ENCODE measurements around the gene SORCS1. TPM values are rescaled to one million over a fixed set of nuclear protein-coding genes. Genes with fewer than 3 reads are reported as not detected.

The SORCS1 gene
- total RNA-seq, 2 experiments from 2014 or later = not detected

- Mint-ChIP-seq H3K36me3 (ENCODE audit: low read depth) (no peaks in the 10 kb centered on the region), H3K4me1 (no peaks in the 10 kb centered on the region), H3K27me3 (no peaks in the 10 kb centered on the region), H3K9me3 (no peaks in the 10 kb centered on the region), H3K27ac (no peak overlapping the region), H3K4me3 (no peak overlapping the region)
- ChIA-PET CTCF (no interaction called here), POLR2A (no interaction called here)
- no peak for DNase-seq
Measured at GRCh38 chr10:106648534-106649481, 515.7 kb downstream of the SORCS1 start.

GRCh38 chr10:106643473-106643872 lies 521.0 kb downstream of the SORCS1 start:
- Mint-ChIP-seq H3K27ac (no peak overlapping the region), H3K4me3 (no peak overlapping the region), H3K9me3 (no peaks in the 10 kb centered on the region), H3K4me1 (no peaks in the 10 kb centered on the region), H3K27me3 (no peaks in the 10 kb centered on the region), H3K36me3 (ENCODE audit: low read depth) (no peaks in the 10 kb centered on the region)
- POLR2A ChIA-PET = no interaction called here
- CTCF ChIA-PET = no interaction called here
- DNase-seq = no peak

DNA sequence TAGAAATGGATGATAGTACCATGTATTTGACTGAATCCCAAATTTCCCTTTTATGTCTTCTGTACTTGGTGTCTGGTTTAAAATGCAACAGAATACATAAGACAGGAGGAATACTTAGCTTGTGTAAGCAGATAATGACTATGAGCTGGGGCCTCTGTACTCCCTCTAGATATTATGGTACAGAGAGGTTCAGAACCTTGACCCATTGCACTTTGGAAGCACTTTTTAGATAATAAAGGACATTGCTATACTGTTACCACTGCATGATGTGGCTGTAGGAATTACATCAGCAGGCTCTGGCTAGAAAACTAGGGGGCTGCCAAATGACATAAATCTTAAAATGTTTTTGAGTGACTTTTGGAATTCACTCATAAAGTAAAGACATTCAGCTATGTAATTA lies 526.6 kb downstream of the SORCS1 start:
- Mint-ChIP-seq H3K4me1 (no peaks in the 10 kb centered on the region), H3K4me3 (no peak overlapping the region), H3K27ac (no peak overlapping the region), H3K36me3 (ENCODE audit: low read depth) (no peaks in the 10 kb centered on the region), H3K27me3 (no peaks in the 10 kb centered on the region), H3K9me3 (no peaks in the 10 kb centered on the region)
- POLR2A ChIA-PET = no interaction called here
- CTCF ChIA-PET = no interaction called here
- DNase-seq = no peak

- Mint-ChIP-seq H3K9me3 (no peaks in the 10 kb centered on the region), H3K27ac (no peak overlapping the region), H3K4me3 (no peak overlapping the region), H3K4me1 (no peaks in the 10 kb centered on the region), H3K27me3 (no peaks in the 10 kb centered on the region), H3K36me3 (ENCODE audit: low read depth) (no peaks in the 10 kb centered on the region)
- CTCF ChIA-PET = no interaction called here
- no peak for DNase-seq
- POLR2A ChIA-PET = no interaction called here
Measured at GRCh38 chr10:106636766-106637491, 527.6 kb downstream of the SORCS1 start.

GRCh38 chr10:106635947-106636346 lies 528.6 kb downstream of the SORCS1 start:
- H3K27ac Mint-ChIP-seq = no peak overlapping the region
- H3K9me3 Mint-ChIP-seq = no peaks in the 10 kb centered on the region
- ChIA-PET POLR2A (no interaction called here), CTCF (no interaction called here)
- H3K4me3 Mint-ChIP-seq = no peak overlapping the region
- no peak for DNase-seq
- no peaks in the 10 kb centered on the region for H3K4me1 Mint-ChIP-seq
- no peaks in the 10 kb centered on the region for H3K36me3 Mint-ChIP-seq (ENCODE audit: low read depth)
- H3K27me3 Mint-ChIP-seq = no peaks in the 10 kb centered on the region

GRCh38 chr10:106631016-106631702 lies 533.3 kb downstream of the SORCS1 start:
- Mint-ChIP-seq H3K9me3 (no peaks in the 10 kb centered on the region), H3K4me3 (no peak overlapping the region), H3K27ac (no peak overlapping the region), H3K27me3 (no peaks in the 10 kb centered on the region), H3K36me3 (ENCODE audit: low read depth) (no peaks in the 10 kb centered on the region), H3K4me1 (no peaks in the 10 kb centered on the region)
- POLR2A ChIA-PET = no interaction called here
- no peak for DNase-seq
- CTCF ChIA-PET = no interaction called here

DNA sequence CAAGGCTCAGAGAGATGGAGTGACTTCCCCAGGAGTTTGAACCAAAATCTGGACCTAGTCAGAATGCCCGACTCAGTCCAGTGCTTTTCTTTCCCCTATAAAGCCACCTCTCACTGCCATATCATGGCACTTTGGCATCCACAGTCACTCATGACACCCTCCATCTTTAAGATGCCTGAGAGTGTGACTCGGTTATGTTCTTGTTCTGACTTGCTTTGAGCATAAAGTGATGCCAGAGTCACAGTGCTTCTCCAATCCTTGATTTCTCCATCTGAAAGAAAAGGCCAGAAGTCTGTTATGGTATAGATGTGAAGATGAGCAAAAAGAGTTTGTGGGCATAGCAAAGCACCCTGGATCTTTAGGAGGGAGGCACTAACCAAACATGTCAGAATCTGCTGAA lies 538.1 kb downstream of the SORCS1 start:
- Mint-ChIP-seq H3K9me3 (no peaks in the 10 kb centered on the region), H3K4me1 (no peaks in the 10 kb centered on the region), H3K27me3 (no peaks in the 10 kb centered on the region), H3K27ac (no peak overlapping the region), H3K4me3 (no peak overlapping the region), H3K36me3 (ENCODE audit: low read depth) (no peaks in the 10 kb centered on the region)
- no peak for DNase-seq
- ChIA-PET POLR2A (no interaction called here), CTCF (no interaction called here)

DNA sequence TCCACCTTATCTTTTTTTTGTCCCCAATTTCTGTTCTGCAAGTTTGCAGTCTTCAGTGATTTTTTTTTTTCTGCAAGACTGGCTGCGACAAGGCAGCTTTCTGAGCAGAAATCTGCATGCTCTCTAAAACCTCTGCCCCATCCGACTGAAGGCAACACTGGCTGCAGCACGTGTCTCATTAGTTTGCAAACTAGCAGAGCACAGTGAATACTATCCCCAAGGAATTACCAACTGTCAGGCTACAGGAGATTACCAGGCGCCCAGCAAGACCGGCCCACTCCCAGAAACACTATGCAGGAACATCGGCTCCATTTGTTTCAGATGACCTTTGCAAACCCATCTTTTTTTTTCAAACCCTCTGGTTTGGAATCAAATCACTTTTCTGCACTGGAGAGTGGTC lies 538.8 kb downstream of the SORCS1 start:
- POLR2A ChIA-PET = no interaction called here

GRCh38 chr10:106619346-106619745 lies 545.2 kb downstream of the SORCS1 start:
- Mint-ChIP-seq H3K4me3 (no peak overlapping the region), H3K27ac (no peak overlapping the region), H3K27me3 (no peaks in the 10 kb centered on the region), H3K4me1 (no peaks in the 10 kb centered on the region), H3K36me3 (ENCODE audit: low read depth) (no peaks in the 10 kb centered on the region), H3K9me3 (peaks cover 2% of the 10 kb centered on the region)
- ChIA-PET CTCF (no interaction called here), POLR2A (no interaction called here)
- DNase-seq = no peak

More for the DNA sequence above, 538.8 kb downstream of the SORCS1 start:
- CTCF ChIA-PET = no interaction called here
- DNase-seq = no peak
- Mint-ChIP-seq H3K27ac (no peak overlapping the region), H3K4me1 (no peaks in the 10 kb centered on the region), H3K4me3 (no peak overlapping the region), H3K27me3 (no peaks in the 10 kb centered on the region), H3K9me3 (no peaks in the 10 kb centered on the region), H3K36me3 (ENCODE audit: low read depth) (no peaks in the 10 kb centered on the region)

- POLR2A ChIA-PET = no interaction called here
- DNase-seq = no peak
- Mint-ChIP-seq H3K4me3 (no peak overlapping the region), H3K36me3 (ENCODE audit: low read depth) (no peaks in the 10 kb centered on the region), H3K9me3 (peaks cover 4% of the 10 kb centered on the region), H3K27ac (no peak overlapping the region), H3K4me1 (no peaks in the 10 kb centered on the region), H3K27me3 (no peaks in the 10 kb centered on the region)
- CTCF ChIA-PET = no interaction called here
Measured at GRCh38 chr10:106618646-106619045, 545.9 kb downstream of the SORCS1 start.

GRCh38 chr10:106615081-106615480 lies 549.4 kb downstream of the SORCS1 start:
- DNase-seq = no peak
- no peak overlapping the region for H3K27ac Mint-ChIP-seq
- H3K9me3 Mint-ChIP-seq = peaks cover 4% of the 10 kb centered on the region
- H3K4me1 Mint-ChIP-seq = no peaks in the 10 kb centered on the region
- ChIA-PET CTCF (no interaction called here), POLR2A (no interaction called here)
- no peak overlapping the region for H3K4me3 Mint-ChIP-seq
- H3K36me3 Mint-ChIP-seq (ENCODE audit: low read depth) = no peaks in the 10 kb centered on the region
- no peaks in the 10 kb centered on the region for H3K27me3 Mint-ChIP-seq

GRCh38 chr10:106614293-106614692 lies 550.2 kb downstream of the SORCS1 start:
- Mint-ChIP-seq H3K4me3 (no peak overlapping the region), H3K27ac (no peak overlapping the region), H3K27me3 (no peaks in the 10 kb centered on the region), H3K36me3 (ENCODE audit: low read depth) (no peaks in the 10 kb centered on the region), H3K4me1 (no peaks in the 10 kb centered on the region), H3K9me3 (peaks cover 4% of the 10 kb centered on the region)
- ChIA-PET CTCF (no interaction called here), POLR2A (no interaction called here)
- no peak for DNase-seq

- Mint-ChIP-seq H3K27me3 (no peaks in the 10 kb centered on the region), H3K4me3 (no peak overlapping the region), H3K9me3 (peaks cover 7% of the 10 kb centered on the region), H3K27ac (no peak overlapping the region), H3K4me1 (no peaks in the 10 kb centered on the region), H3K36me3 (ENCODE audit: low read depth) (no peaks in the 10 kb centered on the region)
- ChIA-PET CTCF (no interaction called here), POLR2A (no interaction called here)
- DNase-seq = no peak
Measured at GRCh38 chr10:106612381-106612780, 552.1 kb downstream of the SORCS1 start.

All from activated CD4-positive, alpha-beta memory T cell treated with anti-CD3 and anti-CD28 coated beads, Interleukin-2, amount 10 ng/mL, durations not matched to agents 7 days and 5 days (primary cell).